Mesendoderm (in vitro differentiated cells): ENCODE measurements around the gene GBP2.
"Not testable (repeated sequence)": the region's sequence is repeated elsewhere in the genome, so short reads cannot be mapped to it uniquely, and the experiment has no call there.

Source experiments
- DNase-seq: peaks from one replicate; pipeline ENCODE4 v3.0.0; 2013
- H2AK5ac ChIP-seq: 2 replicates; pipeline ENCODE4 v1.6.1; 2013; ENCODE audit warnings: low read length, inconsistent platforms
- H2BK120ac ChIP-seq: 2 replicates; pipeline ENCODE4 v1.6.1; 2013; ENCODE audit warnings: low read depth, mild to moderate bottlenecking, low read length, moderate library complexity, mixed read lengths
- H2BK15ac ChIP-seq: replicated peaks from 2 replicates; pipeline ENCODE4 v1.6.1; 2013; ENCODE audit warnings: low read depth, mild to moderate bottlenecking, moderate library complexity
- H2BK5ac ChIP-seq: 2 replicates; pipeline ENCODE4 v1.6.1; 2013; ENCODE audit warnings: low read length, inconsistent platforms
- H3K18ac ChIP-seq: 2 replicates; pipeline ENCODE4 v1.6.1; 2013; ENCODE audit warnings: mild to moderate bottlenecking, low read length, mixed read lengths
- H3K23ac ChIP-seq: one replicate; pipeline ENCODE4 v1.6.1; 2013; ENCODE audit warnings: low read length
- H3K27ac ChIP-seq: 2 replicates; pipeline ENCODE4 v1.5.1; 2013; ENCODE audit warnings: low read depth, mild to moderate bottlenecking, inconsistent platforms, low read length, moderate library complexity
- H3K27me3 ChIP-seq: 2 replicates; pipeline ENCODE4 v1.6.1; 2013; ENCODE audit warnings: low read length, control low read depth, mild to moderate bottlenecking, inconsistent platforms; ENCODE audit not compliant: insufficient read depth, poor library complexity
- H3K36me3 ChIP-seq: 2 replicates; pipeline ENCODE4 v1.6.1; 2013; ENCODE audit warnings: low read length, inconsistent platforms; ENCODE audit not compliant: control insufficient read depth, insufficient read depth
- H3K4ac ChIP-seq: one replicate; pipeline ENCODE4 v1.6.1; 2013; ENCODE audit warnings: low read depth, mild to moderate bottlenecking, low read length, moderate library complexity
- H3K4me1 ChIP-seq: 2 replicates; pipeline ENCODE4 v1.6.1; 2013; ENCODE audit warnings: low read depth, low read length, inconsistent platforms; ENCODE audit not compliant: control insufficient read depth
- H3K4me2 ChIP-seq: 2 replicates; pipeline ENCODE4 v1.6.1; 2013; ENCODE audit warnings: low read length
- H3K4me3 ChIP-seq: 2 replicates; pipeline ENCODE4 v1.5.1; 2013; ENCODE audit warnings: mild to moderate bottlenecking, low read length
- H3K56ac ChIP-seq: one replicate; pipeline ENCODE4 v1.6.1; 2013; ENCODE audit warnings: low read length
- H3K79me1 ChIP-seq: 2 replicates; pipeline ENCODE4 v1.6.1; 2013; ENCODE audit warnings: low read length, inconsistent platforms
- H3K79me2 ChIP-seq: 2 replicates; pipeline ENCODE4 v1.6.1; 2013; ENCODE audit warnings: mild to moderate bottlenecking, low read length; ENCODE audit not compliant: control insufficient read depth, insufficient read depth
- H3K9ac ChIP-seq: 2 replicates; pipeline ENCODE4 v1.6.1; 2013; ENCODE audit warnings: low read length, inconsistent platforms
- H4K5ac ChIP-seq: one replicate; pipeline ENCODE4 v1.6.1; 2013; ENCODE audit warnings: low read length
- H4K8ac ChIP-seq: one replicate; pipeline ENCODE4 v1.6.1; 2013; ENCODE audit warnings: low read depth, mild to moderate bottlenecking, control low read depth, low read length, moderate library complexity
- WGBS: extraction: QIAGEN DNeasy Blood & Tissue Kit; methylation state at CpG from one replicate; pipeline ENCODE4 v1.1.7; 2013; ENCODE audit warnings: low lambda C conversion rate, missing lambda C conversion rate; ENCODE audit not compliant: insufficient coverage; ENCODE audit errors: extremely low coverage; 5-methylcytosine and 5-hydroxymethylcytosine counted together

Gene GBP2

DNA sequence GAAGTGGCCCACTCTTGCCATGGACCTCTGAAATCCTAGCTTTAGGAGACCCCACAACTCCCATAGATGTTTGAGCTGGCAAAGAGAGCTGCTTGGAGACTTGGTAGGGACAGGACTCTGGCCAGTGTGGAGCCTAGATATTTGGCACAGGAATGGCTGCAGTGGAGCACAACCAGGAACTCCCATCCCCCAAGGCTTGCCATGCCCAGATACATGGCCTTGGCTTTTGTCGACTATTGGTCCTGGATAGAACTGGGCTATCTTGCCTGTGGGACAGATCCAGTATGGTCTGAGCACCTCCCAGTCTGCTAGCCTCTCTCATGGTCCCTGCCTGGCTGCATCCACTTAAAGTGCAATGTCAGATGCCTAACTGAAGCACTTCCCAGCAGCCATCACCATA lies 7.8 kb upstream of the GBP2 start:
- no peaks in the 10 kb centered on the region for H3K36me3 ChIP-seq
- H3K18ac ChIP-seq = no peak overlapping the region
- no peaks in the 10 kb centered on the region for H3K79me1 ChIP-seq
- no peak overlapping the region for H3K4ac ChIP-seq
- H3K27ac ChIP-seq = no peak overlapping the region
- no peak overlapping the region for H3K56ac ChIP-seq
- H2BK5ac ChIP-seq = no peak overlapping the region
- WGBS = no CpG with 5 or more reads among the region's 1 CpG
- H4K5ac ChIP-seq = no peak overlapping the region
- no peak for DNase-seq
- no peak overlapping the region for H3K4me3 ChIP-seq
- H3K4me2 ChIP-seq = no peak overlapping the region
- H2BK120ac ChIP-seq = no peak overlapping the region
- H2BK15ac ChIP-seq = no peak overlapping the region
- H2AK5ac ChIP-seq = no peak overlapping the region
- H3K79me2 ChIP-seq = no peaks in the 10 kb centered on the region
- no peak overlapping the region for H3K23ac ChIP-seq
- H4K8ac ChIP-seq = no peak overlapping the region
- no peaks in the 10 kb centered on the region for H3K4me1 ChIP-seq
- no peaks in the 10 kb centered on the region for H3K27me3 ChIP-seq
- H3K9ac ChIP-seq = no peak overlapping the region

DNA sequence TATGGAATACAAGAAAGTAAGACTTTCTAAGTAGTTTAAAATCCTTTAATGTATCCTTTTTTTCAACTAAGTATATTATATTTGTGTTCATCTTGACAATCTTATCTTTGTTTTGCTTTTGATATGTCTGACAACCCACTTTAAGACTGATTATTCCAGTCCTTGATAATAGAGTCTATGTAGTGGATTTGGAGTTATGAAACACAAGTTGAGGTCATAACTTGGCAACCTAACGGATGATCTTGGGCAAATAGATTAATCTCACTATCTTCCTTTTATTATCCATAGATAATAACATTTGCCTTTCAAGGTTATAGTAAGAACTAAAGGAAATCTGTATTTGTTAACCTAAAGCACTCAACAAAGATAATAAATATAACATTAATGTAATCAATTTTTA lies 4.8 kb upstream of the GBP2 start:
- no CpG with 5 or more reads among the region's 1 CpG for WGBS
- H3K4me2 ChIP-seq = no peak overlapping the region
- no peak overlapping the region for H3K23ac ChIP-seq
- no peaks in the 10 kb centered on the region for H3K79me2 ChIP-seq
- H2BK5ac ChIP-seq = no peak overlapping the region
- no peak overlapping the region for H3K18ac ChIP-seq
- no peak overlapping the region for H4K5ac ChIP-seq
- no peaks in the 10 kb centered on the region for H3K79me1 ChIP-seq
- H3K4me1 ChIP-seq = no peaks in the 10 kb centered on the region
- no peak overlapping the region for H3K27ac ChIP-seq
- no peak overlapping the region for H3K9ac ChIP-seq
- no peak overlapping the region for H3K4ac ChIP-seq
- H3K56ac ChIP-seq = no peak overlapping the region
- no peak overlapping the region for H2BK120ac ChIP-seq
- no peaks in the 10 kb centered on the region for H3K36me3 ChIP-seq
- no peak for DNase-seq
- no peak overlapping the region for H3K4me3 ChIP-seq
- no peak overlapping the region for H2AK5ac ChIP-seq
- H2BK15ac ChIP-seq = no peak overlapping the region
- H4K8ac ChIP-seq = no peak overlapping the region
- no peaks in the 10 kb centered on the region for H3K27me3 ChIP-seq

DNA sequence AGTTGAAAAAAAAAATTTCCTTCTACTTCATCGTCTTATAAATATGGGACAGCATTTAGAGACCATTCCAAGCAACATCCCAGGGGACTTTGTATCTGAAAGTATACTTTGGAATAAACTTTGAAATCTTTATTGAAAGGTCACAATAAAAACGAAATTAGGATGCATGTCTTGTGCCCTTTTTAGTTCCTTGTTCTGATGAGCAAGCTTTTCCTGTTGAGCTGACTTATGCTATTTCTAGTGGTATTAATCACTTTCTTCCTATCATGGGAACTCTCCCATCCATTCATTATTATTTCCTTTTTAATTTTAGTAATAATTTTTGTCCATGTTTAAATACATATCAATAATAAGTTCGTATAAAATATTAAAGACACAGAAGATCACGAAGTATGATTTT lies 4.0 kb upstream of the GBP2 start:
- Histone ChIP-seq H3K4me3 (no peak overlapping the region), H2BK120ac (no peak overlapping the region), H3K18ac (no peak overlapping the region), H3K79me2 (no peaks in the 10 kb centered on the region), H3K36me3 (no peaks in the 10 kb centered on the region), H2BK5ac (no peak overlapping the region), H3K9ac (no peak overlapping the region), H4K5ac (no peak overlapping the region), H4K8ac (no peak overlapping the region), H3K27ac (no peak overlapping the region), H3K79me1 (no peaks in the 10 kb centered on the region), H3K27me3 (no peaks in the 10 kb centered on the region), H2BK15ac (no peak overlapping the region), H3K4me2 (no peak overlapping the region), H3K4me1 (no peaks in the 10 kb centered on the region), H3K4ac (no peak overlapping the region), H3K23ac (no peak overlapping the region), H2AK5ac (no peak overlapping the region), H3K56ac (no peak overlapping the region)
- 100% methylated on average over 2 of the region's 4 CpGs for WGBS
- no peak for DNase-seq

DNA sequence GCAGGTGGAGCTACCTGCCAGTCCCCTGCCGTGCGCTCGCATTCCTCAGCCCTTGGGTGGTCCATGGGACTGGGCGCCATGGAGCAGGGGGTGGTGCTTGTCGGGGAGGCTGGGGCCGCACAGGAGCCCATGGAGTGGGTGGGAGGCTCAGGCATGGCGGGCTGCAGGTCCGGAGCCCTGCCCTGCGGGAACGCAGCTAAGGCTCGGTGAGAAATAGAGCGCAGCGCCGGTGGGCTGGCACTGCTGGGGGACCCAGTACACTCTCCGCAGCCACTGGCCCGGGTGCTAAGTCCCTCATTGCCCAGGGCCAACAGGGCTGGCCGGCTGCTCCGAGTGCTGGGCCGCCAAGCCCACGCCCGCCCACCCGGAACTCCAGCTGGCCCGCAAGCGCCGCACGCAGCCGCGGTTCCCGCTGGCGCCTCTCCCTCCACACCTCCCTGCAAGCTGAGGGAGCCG lies 2.1 kb upstream of the GBP2 start:
- no CpG with 5 or more reads among the region's 31 CpGs for WGBS
- H3K79me2 ChIP-seq, H2BK15ac ChIP-seq, H3K4me1 ChIP-seq, H3K4me3 ChIP-seq, H3K27me3 ChIP-seq, H3K27ac ChIP-seq, H2BK5ac ChIP-seq, H2AK5ac ChIP-seq, H4K5ac ChIP-seq, H3K18ac ChIP-seq, H3K4ac ChIP-seq, DNase-seq, H3K9ac ChIP-seq, H3K79me1 ChIP-seq, H3K36me3 ChIP-seq, H3K23ac ChIP-seq, H2BK120ac ChIP-seq, H4K8ac ChIP-seq, H3K56ac ChIP-seq, H3K4me2 ChIP-seq: not testable (repeated sequence)

DNA sequence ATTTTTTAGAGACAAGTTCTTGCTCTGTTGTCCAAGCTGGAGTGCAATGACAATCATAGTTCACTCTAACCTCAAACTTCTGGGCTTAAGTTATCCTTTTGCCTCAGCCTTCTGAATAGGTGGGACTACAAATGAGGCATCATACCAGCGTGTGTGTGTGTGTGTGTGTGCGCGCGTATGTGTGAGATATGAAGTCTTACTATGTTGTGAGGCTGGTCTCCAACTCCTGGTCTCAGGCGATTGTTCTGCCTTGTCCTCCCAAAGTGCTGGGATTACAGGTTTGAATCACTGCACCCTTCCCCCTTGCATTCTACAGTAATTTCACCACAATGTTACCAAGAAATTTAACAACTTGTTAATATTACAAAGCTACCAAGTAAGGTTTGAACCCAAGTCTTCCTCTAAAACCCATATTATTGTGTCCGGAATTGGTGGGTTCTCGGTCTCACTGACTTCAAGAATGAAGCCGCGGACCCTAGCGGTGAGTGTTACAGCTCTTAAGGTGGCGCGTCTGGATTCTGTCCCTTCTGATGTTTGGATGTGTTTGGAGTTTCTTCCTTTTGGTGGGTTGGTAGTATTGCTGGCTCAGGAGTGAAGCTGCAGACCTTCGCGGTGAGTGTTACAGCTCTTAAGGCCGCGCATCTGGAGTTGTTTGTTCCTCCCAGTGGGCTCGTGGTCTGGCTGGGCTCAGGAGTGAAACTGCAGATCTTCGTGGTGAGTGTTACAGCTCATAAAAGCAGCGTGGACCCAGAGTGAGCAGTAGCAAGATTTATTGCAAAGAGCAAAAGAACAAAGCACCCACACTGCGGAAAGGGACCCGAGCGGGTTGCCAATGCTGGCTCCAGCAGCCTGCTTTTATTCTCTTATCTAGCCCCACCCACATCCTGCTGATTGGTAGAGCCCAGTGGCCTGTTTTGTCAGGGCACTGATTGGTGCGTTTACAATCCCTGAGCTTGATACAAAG lies 970 bp upstream of the GBP2 start:
- H3K4ac ChIP-seq, H3K4me2 ChIP-seq, H3K27me3 ChIP-seq, H3K79me2 ChIP-seq, H3K27ac ChIP-seq, H3K4me3 ChIP-seq, H2BK5ac ChIP-seq, H2BK15ac ChIP-seq, H3K79me1 ChIP-seq, H3K4me1 ChIP-seq, H4K8ac ChIP-seq, H4K5ac ChIP-seq, H3K9ac ChIP-seq, H3K56ac ChIP-seq, H3K36me3 ChIP-seq, H2BK120ac ChIP-seq, H3K23ac ChIP-seq, H3K18ac ChIP-seq, DNase-seq, H2AK5ac ChIP-seq: not testable (repeated sequence)
- no CpG with 5 or more reads among the region's 23 CpGs for WGBS
